ENCODE results near the gene CCDC141.

CCDC141 gene

GRCh38 chr2:179024445-179024844, 25.5 kb downstream of the CCDC141 start:
- no peak for DNase-seq
- H3K9me3 ChIP-seq (ENCODE audit: insufficient read depth, low read length, severe bottlenecking), result peaks cover 14% of the 10 kb centered on the region
- H3K4me3 ChIP-seq (ENCODE audit: low read depth in 1 of 2, low read length in 2 of 2), result no peak overlapping the region
- no peaks in the 10 kb centered on the region for H3K27me3 ChIP-seq (ENCODE audit: insufficient read depth, low read length, poor library complexity)
- H3K9ac ChIP-seq (ENCODE audit: low read depth, low read length), result no peak overlapping the region
- H4K20me1 ChIP-seq (ENCODE audit: insufficient read depth, low read length), result no peaks in the 10 kb centered on the region
- no peaks in the 10 kb centered on the region for H3K4me1 ChIP-seq (ENCODE audit: insufficient read depth, low read length)
- no peak overlapping the region for H3K4me2 ChIP-seq (ENCODE audit: insufficient read depth, low read length)
- ATAC-seq (ENCODE audit: insufficient read depth, low read depth), result no peak
- 0 out of 2 replicates have a peak overlapping the region, but pooled peaks have one; percentile 39 for H2AFZ ChIP-seq (ENCODE audit: low read depth, low read length)
- TF ChIP-seq EZH2 (IDR thresholded peaks at IDR 0.05; ENCODE audit: borderline replicate concordance, low read depth, low read length, severe bottlenecking) (no peak), CTCF (IDR thresholded peaks at IDR 0.05; ENCODE audit: borderline replicate concordance, extremely low read depth, low read length, poor library complexity, severe bottlenecking) (no peak)
- H3K27ac ChIP-seq (ENCODE audit: low read length), result no peak overlapping the region
- no peaks in the 10 kb centered on the region; the same call in 1 of the 2 replicates for H3K36me3 ChIP-seq (ENCODE audit: insufficient read depth, low read length)
- no peaks in the 10 kb centered on the region for H3K79me2 ChIP-seq (ENCODE audit: insufficient read depth, low read length)

- H3K27me3 ChIP-seq (ENCODE audit: insufficient read depth, low read length, poor library complexity), result no peaks in the 10 kb centered on the region
- H3K4me3 ChIP-seq (ENCODE audit: low read depth in 1 of 2, low read length in 2 of 2), result no peak overlapping the region
- H2AFZ ChIP-seq (ENCODE audit: low read depth, low read length), result no peak overlapping the region
- H3K36me3 ChIP-seq (ENCODE audit: insufficient read depth, low read length), result no peaks in the 10 kb centered on the region; the same call in 1 of the 2 replicates
- DNase-seq, result no peak
- H3K9ac ChIP-seq (ENCODE audit: low read depth, low read length), result no peak overlapping the region
- no peak overlapping the region for H3K27ac ChIP-seq (ENCODE audit: low read length)
- H3K4me2 ChIP-seq (ENCODE audit: insufficient read depth, low read length), result no peak overlapping the region
- TF ChIP-seq CTCF (IDR thresholded peaks at IDR 0.05; ENCODE audit: borderline replicate concordance, extremely low read depth, low read length, poor library complexity, severe bottlenecking), result no peak
- no peak for TF ChIP-seq EZH2 (IDR thresholded peaks at IDR 0.05; ENCODE audit: borderline replicate concordance, low read depth, low read length, severe bottlenecking)
- no peak for ATAC-seq (ENCODE audit: insufficient read depth, low read depth)
- H3K9me3 ChIP-seq (ENCODE audit: insufficient read depth, low read length, severe bottlenecking), result peaks cover 7% of the 10 kb centered on the region
- no peaks in the 10 kb centered on the region for H4K20me1 ChIP-seq (ENCODE audit: insufficient read depth, low read length)
- H3K79me2 ChIP-seq (ENCODE audit: insufficient read depth, low read length), result no peaks in the 10 kb centered on the region
- peaks cover 10% of the 10 kb centered on the region for H3K4me1 ChIP-seq (ENCODE audit: insufficient read depth, low read length)
These were observed 27.3 kb downstream of the CCDC141 start for GRCh38 chr2:179022685-179023084.

- Histone ChIP-seq H3K4me1 (ENCODE audit: insufficient read depth, low read length) (peaks cover 12% of the 10 kb centered on the region), H3K9me3 (ENCODE audit: insufficient read depth, low read length, severe bottlenecking) (no peaks in the 10 kb centered on the region), H3K27ac (ENCODE audit: low read length) (no peak overlapping the region), H3K4me3 (ENCODE audit: low read depth in 1 of 2, low read length in 2 of 2) (no peak overlapping the region), H3K9ac (ENCODE audit: low read depth, low read length) (no peak overlapping the region), H3K79me2 (ENCODE audit: insufficient read depth, low read length) (no peaks in the 10 kb centered on the region), H3K4me2 (ENCODE audit: insufficient read depth, low read length) (no peak overlapping the region), H3K27me3 (ENCODE audit: insufficient read depth, low read length, poor library complexity) (no peaks in the 10 kb centered on the region), H4K20me1 (ENCODE audit: insufficient read depth, low read length) (no peaks in the 10 kb centered on the region), H2AFZ (ENCODE audit: low read depth, low read length) (no peak overlapping the region), H3K36me3 (ENCODE audit: insufficient read depth, low read length) (no peaks in the 10 kb centered on the region; the same call in 1 of the 2 replicates)
- no peak for TF ChIP-seq EZH2 (IDR thresholded peaks at IDR 0.05; ENCODE audit: borderline replicate concordance, low read depth, low read length, severe bottlenecking)
- TF ChIP-seq CTCF (IDR thresholded peaks at IDR 0.05; ENCODE audit: borderline replicate concordance, extremely low read depth, low read length, poor library complexity, severe bottlenecking), result no peak
- ATAC-seq (ENCODE audit: insufficient read depth, low read depth) (no peak), DNase-seq (no peak)
These were observed 28.7 kb downstream of the CCDC141 start for GRCh38 chr2:179021258-179021657.
